Body of pancreas (tissue), 4 donors: ENCODE results near the gene LMNTD1. TPM values are rescaled to one million over a fixed set of nuclear protein-coding genes. Genes with fewer than 3 reads are reported as not detected.

Source experiments
- ATAC-seq: fragments of 150-250 bp; one replicate; pipeline ENCODE4 v1.9.1; 2016
- DNase-seq, 4 donors: peaks; one replicate each; pipeline ENCODE4 v3.0.0-alpha.2; 2019
- H3K27ac ChIP-seq, 4 donors: fragments of 200-600 bp; sonication (generic); 1 replicate in 3 of 4; 2 replicates in 1 of 4; pipeline versions ENCODE4 v1.5.1 to v1.6.1; 2016 to 2019; ENCODE audit warnings: mild to moderate bottlenecking in 1 of 4, mixed read lengths in 1 of 4, moderate library complexity in 1 of 4
- H3K27me3 ChIP-seq, 2 donors: fragments of 200-600 bp; sonication (generic); one replicate each; pipeline ENCODE4 v1.6.0; 2016; ENCODE audit warnings: mild to moderate bottlenecking in 1 of 2
- H3K36me3 ChIP-seq, 2 donors: fragments of 200-600 bp; sonication (generic); replicated peaks in 1 of 2; 2 replicates each; pipeline ENCODE4 v1.5.1; 2016; ENCODE audit warnings: low read depth in 2 of 2; ENCODE audit not compliant: insufficient read depth in 1 of 2
- H3K4me1 ChIP-seq: fragments of 200-600 bp; sonication (generic); one replicate; pipeline ENCODE4 v1.6.0; 2016
- H3K4me3 ChIP-seq, 2 donors: fragments of 200-600 bp; sonication (generic); 1 replicate in 1 of 2; 2 replicates in 1 of 2; pipeline ENCODE4 v1.5.1; 2016 to 2019
- H3K9me3 ChIP-seq, 3 donors: fragments of 200-600 bp; sonication (generic); 1 replicate in 2 of 3; 2 replicates in 1 of 3; pipeline ENCODE4 v1.5.1; 2016
- CTCF ChIP-seq, 7 experiments: fragments of 450-650 bp in 4 of 7; fragments of 200-600 bp in 3 of 7; sonication (generic) in 3 of 7; IDR thresholded peaks; one replicate each; pipeline ENCODE4 v1.5.1; 2016 to 2019; ENCODE audit warnings: antibody characterized with exemption in 7 of 7
- POLR2A ChIP-seq, 3 donors: fragments of 450-650 bp; IDR thresholded peaks; one replicate each; pipeline ENCODE4 v1.6.1; 2016; ENCODE audit warnings: antibody characterized with exemption in 3 of 3, mild to moderate bottlenecking in 2 of 3
- WGBS, 2 donors: methylation state at CpG; one replicate each; pipeline ENCODE4 v1.1.5; 2017; 5-methylcytosine and 5-hydroxymethylcytosine counted together
- intact Hi-C: fragments of 100-400 bp; cut with DNase I; formaldehyde crosslinking; loops from one replicate; pipeline ENCODE4 v1.15.1; 2023
- total RNA-seq, 2 donors: library from RNA; depleted of rRNA; stranded (reverse); fragments of >200 nt; gene quantifications; one replicate each; pipeline ENCODE4 v1.1.0, GENCODE V29; 2016

The LMNTD1 gene
- total RNA-seq, 2 donors from 2014 or later, result 1.3 to 21.4 TPM

- ATAC-seq (no peak), DNase-seq (no peak)
- TF ChIP-seq POLR2A (IDR thresholded peaks at IDR 0.05), result no peak
- no peak for TF ChIP-seq CTCF (IDR thresholded peaks at IDR 0.05)
- intact Hi-C loops, result no loop called here
- Histone ChIP-seq H3K9me3 (no peaks in the 10 kb centered on the region), H3K27ac (no peak overlapping the region), H3K4me1 (no peaks in the 10 kb centered on the region), H3K4me3 (no peak overlapping the region), H3K36me3 (no peaks in the 10 kb centered on the region), H3K27me3 (no peaks in the 10 kb centered on the region)
- WGBS, 2 donors, result 43 to 44% methylated on average over 2 of the region's 2 CpGs
Observed at GRCh38 chr12:25531502-25532052, 21.5 kb downstream of the LMNTD1 start.

- Histone ChIP-seq H3K4me1 (no peaks in the 10 kb centered on the region), H3K27me3 (no peaks in the 10 kb centered on the region), H3K36me3 (no peaks in the 10 kb centered on the region), H3K27ac (no peak overlapping the region), H3K4me3 (no peak overlapping the region), H3K9me3 (no peaks in the 10 kb centered on the region)
- intact Hi-C loops, result no loop called here
- no peak for TF ChIP-seq CTCF (IDR thresholded peaks at IDR 0.05)
- no peak for TF ChIP-seq POLR2A (IDR thresholded peaks at IDR 0.05)
- ATAC-seq (no peak), DNase-seq (no peak)
Observed at GRCh38 chr12:25529738-25530137, 23.3 kb downstream of the LMNTD1 start.

- no peaks in the 10 kb centered on the region for H3K27me3 ChIP-seq
- no peak for TF ChIP-seq CTCF (IDR thresholded peaks at IDR 0.05)
- TF ChIP-seq POLR2A (IDR thresholded peaks at IDR 0.05), result no peak
- DNase-seq (no peak), ATAC-seq (no peak)
- intact Hi-C loops, result no loop called here
- no peak overlapping the region for H3K4me3 ChIP-seq
- no peaks in the 10 kb centered on the region for H3K4me1 ChIP-seq
- 62 to 67% methylated on average over 3 of the region's 3 CpGs for WGBS, 2 donors
- no peaks in the 10 kb centered on the region for H3K36me3 ChIP-seq
- H3K27ac ChIP-seq, result no peak overlapping the region
- H3K9me3 ChIP-seq, result no peaks in the 10 kb centered on the region
Observed at GRCh38 chr12:25526778-25527177, 26.3 kb downstream of the LMNTD1 start.

- Histone ChIP-seq H3K4me1 (no peaks in the 10 kb centered on the region), H3K4me3 (no peak overlapping the region), H3K27ac (no peak overlapping the region), H3K27me3 (no peaks in the 10 kb centered on the region), H3K36me3 (no peaks in the 10 kb centered on the region), H3K9me3 (no peaks in the 10 kb centered on the region)
- no peak for ATAC-seq
- TF ChIP-seq CTCF (IDR thresholded peaks at IDR 0.05) (no peak), POLR2A (IDR thresholded peaks at IDR 0.05) (no peak)
- DNase-seq, result no peak
- intact Hi-C loops, result no loop called here
Observed at GRCh38 chr12:25524366-25524765, 28.7 kb downstream of the LMNTD1 start.

- H3K27me3 ChIP-seq, result no peaks in the 10 kb centered on the region
- WGBS, 2 donors, result 42 to 46% methylated on average over 5 of the region's 5 CpGs
- no peak overlapping the region for H3K4me3 ChIP-seq
- H3K27ac ChIP-seq, result no peak overlapping the region
- no peaks in the 10 kb centered on the region for H3K4me1 ChIP-seq
- TF ChIP-seq POLR2A (IDR thresholded peaks at IDR 0.05), result no peak
- TF ChIP-seq CTCF (IDR thresholded peaks at IDR 0.05), result no peak
- ATAC-seq (no peak), DNase-seq (no peak)
- H3K36me3 ChIP-seq, result no peaks in the 10 kb centered on the region
- H3K9me3 ChIP-seq, result no peaks in the 10 kb centered on the region
- intact Hi-C loops, result no loop called here
Observed at GRCh38 chr12:25521625-25522256, 31.3 kb downstream of the LMNTD1 start.
